Hematopoietic multipotent progenitor cell treated with erythropoietin and hydrocortisone succinate and interleukin-3 and kit ligand, for 6 days (in vitro differentiated cells): ENCODE measurements around the gene CPNE7.

Experiments
- DNase-seq: peaks from one replicate; pipeline ENCODE4 v3.0.0-alpha.2; 2015

Gene CPNE7

DNA sequence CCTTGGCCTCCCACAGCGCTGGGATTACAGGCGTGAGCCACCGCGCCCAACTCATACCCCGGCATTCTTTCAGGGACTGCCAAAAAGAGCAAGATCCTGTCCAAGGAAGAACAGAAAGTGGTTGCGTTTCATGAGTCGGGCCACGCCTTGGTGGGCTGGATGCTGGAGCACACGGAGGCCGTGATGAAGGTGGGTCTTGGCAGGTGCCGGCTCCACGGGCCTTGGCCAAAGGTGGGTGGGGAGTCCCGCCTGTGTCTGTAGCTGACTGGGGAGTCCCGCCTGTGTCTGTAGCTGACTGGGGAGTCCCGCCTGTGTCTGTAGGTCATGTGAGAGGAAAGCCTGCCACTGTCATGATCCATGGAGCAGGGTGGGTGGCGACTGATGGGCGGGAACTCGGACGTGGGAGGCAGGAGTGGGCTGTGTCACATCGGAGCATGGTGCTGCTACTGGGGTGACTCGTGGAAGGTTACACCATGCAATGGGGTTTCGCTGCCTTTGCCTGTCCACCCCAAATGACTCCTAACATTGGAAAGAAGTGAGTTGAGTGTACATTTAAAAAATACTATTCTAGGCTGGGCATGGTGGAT lies 25.0 kb upstream of the CPNE7 start:
- no peak for DNase-seq

- no peak for DNase-seq
Observed at GRCh38 chr16:89552329-89552728, 23.2 kb upstream of the CPNE7 start.

DNA sequence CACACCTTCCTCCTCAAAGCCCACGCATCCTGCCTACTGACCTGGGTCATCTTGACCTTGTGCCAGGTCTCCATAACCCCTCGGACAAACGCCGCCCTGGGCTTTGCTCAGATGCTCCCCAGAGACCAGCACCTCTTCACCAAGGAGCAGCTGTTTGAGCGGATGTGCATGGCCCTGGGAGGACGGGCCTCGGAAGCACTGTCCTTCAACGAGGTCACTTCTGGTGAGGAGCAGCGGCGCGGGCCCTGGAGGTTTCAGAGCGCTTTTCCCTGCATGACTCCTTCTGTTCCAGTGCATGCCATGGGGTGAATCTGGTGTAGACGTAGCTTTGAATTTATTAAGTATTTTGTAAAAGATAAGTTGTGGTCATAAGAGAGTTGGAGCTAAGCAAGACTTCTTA lies 22.6 kb upstream of the CPNE7 start:
- DNase-seq: no peak

- no peak for DNase-seq
Observed at GRCh38 chr16:89553733-89554132, 21.8 kb upstream of the CPNE7 start.

DNA sequence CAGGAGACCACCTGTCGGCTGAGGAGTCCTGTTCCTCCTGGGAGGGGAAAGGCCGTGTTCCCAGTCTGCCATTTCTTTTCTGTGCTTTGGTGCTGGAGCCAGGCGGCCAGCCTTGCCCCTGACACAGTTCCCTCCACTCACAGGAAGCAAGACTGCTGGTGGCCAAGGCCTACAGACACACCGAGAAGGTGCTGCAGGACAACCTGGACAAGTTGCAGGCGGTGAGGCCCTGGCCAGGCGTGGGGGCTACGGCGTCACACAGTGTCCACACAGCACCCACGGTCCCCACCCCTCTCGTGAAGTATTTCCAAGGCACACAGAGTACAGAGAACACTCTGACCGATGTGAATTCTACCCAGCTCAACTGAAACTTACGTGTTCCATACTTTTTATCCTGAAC lies 21.2 kb upstream of the CPNE7 start:
- DNase-seq: no peak

DNA sequence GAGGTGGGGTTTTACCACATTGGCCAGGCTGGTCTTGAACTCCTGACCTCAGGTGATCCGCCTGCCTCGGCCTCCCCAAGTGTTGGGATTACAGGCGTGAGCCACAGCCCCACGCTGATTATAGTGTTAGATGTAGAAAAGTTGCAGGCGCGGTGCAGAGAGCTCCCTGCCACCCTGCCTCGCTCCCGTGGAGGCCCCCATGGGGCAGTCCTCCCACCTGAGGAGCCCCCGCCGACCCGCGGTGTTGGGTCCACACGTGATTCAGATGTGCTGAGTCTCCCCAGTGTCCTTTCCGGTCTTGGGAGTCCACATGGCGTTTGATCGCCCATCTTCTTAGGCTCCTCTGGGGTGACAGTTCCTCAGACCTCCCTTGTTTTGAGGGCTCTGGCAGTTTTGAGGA lies 20.3 kb upstream of the CPNE7 start:
- DNase-seq: no peak

DNA sequence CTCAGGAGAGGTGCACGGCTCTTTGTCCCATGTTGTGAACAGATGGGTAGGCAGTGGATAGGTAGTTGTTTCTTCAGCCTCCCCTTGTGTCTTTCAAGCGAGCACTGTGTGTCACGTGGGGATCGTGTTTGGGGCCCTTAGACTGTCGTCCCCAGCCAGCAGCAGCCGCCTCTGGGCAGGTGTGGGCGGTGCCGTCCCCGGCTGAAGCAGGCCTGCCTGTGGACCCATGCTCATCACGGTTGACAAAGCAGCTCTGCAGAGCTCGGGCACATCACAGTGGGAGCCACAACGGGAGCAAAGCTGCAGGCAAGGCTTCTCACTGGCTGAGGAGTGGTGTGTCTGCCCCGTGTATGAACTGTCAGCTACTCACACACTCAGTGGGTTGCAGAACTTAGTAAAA lies 19.8 kb upstream of the CPNE7 start:
- no peak for DNase-seq

- peak; percentile 93 for DNase-seq
Observed at GRCh38 chr16:89556750-89557689, 18.5 kb upstream of the CPNE7 start.

DNA sequence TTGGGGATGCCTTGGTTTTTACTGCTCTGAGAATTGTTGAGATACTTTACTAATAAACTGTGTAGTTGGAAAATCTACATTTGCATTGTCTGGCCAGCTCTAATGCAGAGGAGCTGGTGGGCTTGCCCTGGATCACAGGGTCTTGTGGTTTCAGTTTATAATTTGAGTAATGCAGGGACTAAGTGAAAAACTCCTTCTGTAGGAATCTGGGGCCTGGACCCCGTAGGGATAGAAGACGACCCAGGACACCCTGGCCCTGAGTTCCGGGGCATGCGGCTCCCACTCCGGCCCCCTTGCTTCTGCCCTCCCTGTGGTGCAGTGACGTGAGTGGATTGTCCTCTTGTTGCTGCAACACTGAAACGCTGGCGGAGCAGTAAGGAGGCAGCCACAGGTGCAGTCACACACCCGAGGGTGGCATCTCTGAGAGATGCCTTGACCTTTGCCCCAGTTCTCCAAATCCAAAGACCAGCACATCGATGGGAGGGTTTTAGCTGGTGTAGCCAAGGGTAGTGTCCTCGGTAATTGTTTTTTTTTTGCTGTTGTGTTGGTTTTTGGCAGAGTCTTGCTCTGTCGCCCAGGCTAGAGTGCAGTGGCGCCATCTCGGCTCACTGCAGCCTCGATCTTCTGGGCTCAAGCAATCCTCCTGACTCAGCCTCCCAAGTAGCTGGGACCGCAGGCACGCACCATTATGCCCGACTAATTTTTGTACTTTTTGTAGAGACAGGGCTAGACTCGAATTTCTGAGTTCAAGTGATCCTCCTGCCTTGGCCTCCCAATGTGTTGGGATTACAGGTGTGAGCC lies 17.7 kb upstream of the CPNE7 start:
- DNase-seq: no peak

DNA sequence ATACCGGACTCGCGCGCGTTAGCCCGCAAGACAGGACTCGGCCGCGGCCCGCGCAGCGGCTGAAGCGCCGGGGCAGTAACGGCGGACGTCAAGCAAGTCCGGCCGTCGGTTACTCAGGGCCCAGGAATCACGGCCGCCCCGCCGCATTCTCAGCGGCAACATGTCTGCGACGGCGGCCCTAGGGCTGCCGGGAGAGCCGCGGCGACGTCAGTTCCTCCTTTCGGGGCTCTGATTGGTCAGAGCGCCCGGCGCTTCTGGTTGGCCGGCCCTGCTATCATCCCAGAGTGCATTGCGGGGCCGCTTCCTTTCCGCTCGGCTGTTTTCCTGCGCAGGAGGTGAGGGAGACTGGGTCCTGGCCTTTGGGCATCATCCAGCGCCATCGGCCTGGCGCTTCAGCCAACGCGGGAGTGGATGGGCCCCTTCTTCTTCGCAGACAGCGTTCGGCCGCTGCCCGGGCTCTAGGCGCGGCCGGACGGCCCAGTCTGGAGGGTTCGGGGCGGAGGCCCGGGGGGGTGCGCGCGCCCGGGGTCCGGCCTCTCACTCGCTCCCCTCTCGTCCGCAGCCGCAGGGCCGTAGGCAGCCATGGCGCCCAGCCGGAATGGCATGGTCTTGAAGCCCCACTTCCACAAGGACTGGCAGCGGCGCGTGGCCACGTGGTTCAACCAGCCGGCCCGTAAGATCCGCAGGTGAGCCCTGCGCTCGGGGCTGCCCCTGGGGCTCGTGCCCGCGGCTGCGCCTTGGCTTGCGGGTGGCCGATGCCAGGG lies 15.0 kb upstream of the CPNE7 start, which contains the start of gene RPL13:
Gene RPL13 (plus strand): TSS at position 305 of the 764 bp plus-strand sequence. CDS start 278 bp downstream, at position 583.
- peak; percentile 98 for DNase-seq

DNA sequence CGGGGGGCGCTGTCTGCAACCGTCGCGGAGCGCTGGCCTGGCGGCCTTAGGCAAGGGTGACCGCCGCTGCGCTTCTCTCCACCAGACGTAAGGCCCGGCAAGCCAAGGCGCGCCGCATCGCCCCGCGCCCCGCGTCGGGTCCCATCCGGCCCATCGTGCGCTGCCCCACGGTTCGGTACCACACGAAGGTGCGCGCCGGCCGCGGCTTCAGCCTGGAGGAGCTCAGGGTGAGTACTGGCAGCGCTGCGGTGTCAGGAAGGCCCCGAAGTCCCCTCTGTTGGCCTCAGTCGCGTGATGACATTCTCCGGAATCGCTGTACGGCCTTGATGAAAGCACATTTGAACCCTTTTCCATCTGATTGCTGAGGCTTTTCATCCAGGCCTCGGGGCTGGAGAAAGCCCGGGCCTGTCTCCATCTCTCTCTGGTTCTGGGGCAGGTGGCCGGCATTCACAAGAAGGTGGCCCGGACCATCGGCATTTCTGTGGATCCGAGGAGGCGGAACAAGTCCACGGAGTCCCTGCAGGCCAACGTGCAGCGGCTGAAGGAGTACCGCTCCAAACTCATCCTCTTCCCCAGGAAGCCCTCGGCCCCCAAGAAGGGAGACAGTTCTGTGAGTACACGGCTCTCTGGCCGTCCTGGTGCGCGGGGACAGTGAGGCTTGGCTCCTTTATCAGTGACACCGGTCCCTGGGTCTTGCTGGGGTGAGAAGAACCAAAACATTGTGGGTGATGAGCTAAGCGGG lies 14.2 kb upstream of the CPNE7 start:
- DNase-seq: no peak

DNA sequence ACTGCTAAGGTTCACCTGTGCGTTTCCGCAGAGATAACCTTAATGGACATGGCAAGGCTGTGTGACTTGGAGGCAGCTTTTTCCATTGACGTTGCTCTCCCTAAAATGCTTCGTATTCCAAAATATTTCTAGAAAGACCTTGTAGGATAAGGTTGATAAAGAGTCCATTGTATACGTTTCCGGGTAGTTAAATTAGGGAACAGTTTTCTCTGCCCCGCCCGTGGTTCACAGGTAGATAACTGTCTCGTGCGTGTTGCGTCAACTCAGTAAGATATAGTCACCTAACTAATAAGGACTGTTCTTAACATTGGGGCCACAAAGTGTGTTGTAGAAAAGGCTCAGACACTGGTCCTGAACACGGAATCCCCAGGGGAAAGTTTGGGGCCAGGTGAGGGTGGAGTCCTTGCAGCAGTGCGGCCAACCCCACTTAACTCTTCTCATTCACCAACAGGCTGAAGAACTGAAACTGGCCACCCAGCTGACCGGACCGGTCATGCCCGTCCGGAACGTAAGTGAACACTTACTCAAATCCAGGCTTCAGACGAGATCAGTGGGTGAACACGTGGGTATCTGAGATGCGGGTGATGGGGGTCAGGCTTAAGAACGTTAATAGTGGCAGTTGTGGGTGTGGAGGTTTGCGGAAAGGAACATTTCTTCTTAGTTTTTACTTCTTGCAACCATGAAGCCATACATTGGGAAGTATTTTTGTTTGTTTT lies 13.5 kb upstream of the CPNE7 start:
- no peak for DNase-seq

- DNase-seq: no peak
Observed at GRCh38 chr16:89562939-89563338, 12.6 kb upstream of the CPNE7 start.

- DNase-seq: no peak
Observed at GRCh38 chr16:89563639-89564392, 11.7 kb upstream of the CPNE7 start.

- peak; percentile 58 for DNase-seq
Observed at GRCh38 chr16:89564476-89565255, 10.9 kb upstream of the CPNE7 start.

DNA sequence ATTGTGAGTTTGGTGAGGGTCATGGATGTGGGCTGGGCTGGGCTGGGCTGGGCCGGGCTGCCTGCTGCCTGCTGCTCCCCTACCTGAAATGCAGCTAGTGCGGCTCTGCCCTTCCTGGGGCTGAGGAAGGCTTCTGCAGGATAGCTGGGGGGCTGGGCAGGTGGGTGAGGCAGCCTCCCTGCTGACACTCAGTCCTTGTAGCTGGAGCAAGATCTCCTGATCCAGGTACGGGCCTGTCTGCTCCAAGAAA lies 10.4 kb upstream of the CPNE7 start:
- no peak for DNase-seq

- peak; percentile 80 for DNase-seq
Observed at GRCh38 chr16:89565506-89566372, 9.8 kb upstream of the CPNE7 start.

GRCh38 chr16:89567656-89568594 lies 7.6 kb upstream of the CPNE7 start:
- DNase-seq: no peak
